ENCODE measurements around the gene CELF4.

- TF ChIP-seq CTCF (IDR thresholded peaks at IDR 0.05; ENCODE audit: insufficient read depth, low read length, poor library complexity, severe bottlenecking) (peak; percentile 36), EZH2phosphoT487 (conservative IDR thresholded peaks at IDR 0.05; ENCODE audit: low read length) (no peak)
Measured at GRCh38 chr18:37282386-37283037, 283.1 kb downstream of the CELF4 start.
